Lower lobe of right lung (tissue), 2 donors: Measurements from ENCODE around the gene SLC9A2. TPM values are rescaled to one million over a fixed set of nuclear protein-coding genes. Genes with fewer than 3 reads are reported as not detected.

Source experiments
- ATAC-seq, 2 donors: fragments of 200-7000 bp; cut with Tn5 transposase; one replicate each; pipeline ENCODE4 v1.9.1; 2020 to 2022; ENCODE audit warnings: mild to moderate bottlenecking in 2 of 2, moderate library complexity in 2 of 2
- DNase-seq: peaks from one replicate; pipeline ENCODE4 v3.0.0-alpha.2; 2020
- H3K27ac ChIP-seq: fragments of 200-600 bp; one replicate; pipeline ENCODE4 v1.8.0; 2022
- H3K27me3 ChIP-seq: fragments of 200-600 bp; one replicate; pipeline ENCODE4 v1.8.0; 2022; ENCODE audit warnings: low read depth
- H3K36me3 ChIP-seq: fragments of 200-600 bp; one replicate; pipeline ENCODE4 v1.8.0; 2022; ENCODE audit warnings: mild to moderate bottlenecking
- H3K4me1 ChIP-seq: fragments of 200-600 bp; one replicate; pipeline ENCODE4 v1.8.0; 2022
- H3K4me3 ChIP-seq: fragments of 200-600 bp; one replicate; pipeline ENCODE4 v1.8.0; 2022; ENCODE audit warnings: mild to moderate bottlenecking
- H3K9me3 ChIP-seq: fragments of 200-600 bp; one replicate; pipeline ENCODE4 v1.8.0; 2022
- CTCF ChIP-seq: fragments of 200-600 bp; IDR thresholded peaks from one replicate; pipeline ENCODE4 v1.8.0; 2022; ENCODE audit warnings: antibody characterized with exemption, mild to moderate bottlenecking
- intact Hi-C: fragments of 100-400 bp; cut with DNase I; formaldehyde crosslinking; loops from one replicate; pipeline ENCODE4 v1.11.0; 2022
- total RNA-seq: library from RNA; stranded (reverse); fragmentation: NEBNext Ultra II Directional; extraction: Animal tissue kit (Norgen Biotek cat#: 25700); gene quantifications from one replicate; pipeline ENCODE4 v1.2.1, GENCODE V29; 2021
- donor health status: DM: no; HTN: yes; CAD: no; lungs with severe emphysema.

SLC9A2 gene
- total RNA-seq, 1 donor from 2014 or later, result 0.35 TPM

- no peak for TF ChIP-seq CTCF
- no peaks in the 10 kb centered on the region for H3K27me3 ChIP-seq
- H3K4me1 ChIP-seq, result no peaks in the 10 kb centered on the region
- no peaks in the 10 kb centered on the region for H3K9me3 ChIP-seq
- DNase-seq, result no peak
- H3K36me3 ChIP-seq, result no peaks in the 10 kb centered on the region
- ATAC-seq, result no peak
- no peak overlapping the region for H3K27ac ChIP-seq
- H3K4me3 ChIP-seq, result no peak overlapping the region
- intact Hi-C loops, result no loop called here
These were observed 25.8 kb upstream of the SLC9A2 start for GRCh38 chr2:102593516-102593915.

- no peaks in the 10 kb centered on the region for H3K27me3 ChIP-seq
- no peak overlapping the region for H3K4me3 ChIP-seq
- intact Hi-C loops, result no loop called here
- H3K4me1 ChIP-seq, result no peaks in the 10 kb centered on the region
- no peaks in the 10 kb centered on the region for H3K36me3 ChIP-seq
- H3K27ac ChIP-seq, result no peak overlapping the region
- DNase-seq (no peak), ATAC-seq (no peak)
- H3K9me3 ChIP-seq, result no peaks in the 10 kb centered on the region
- no peak for TF ChIP-seq CTCF
These were observed 24.8 kb upstream of the SLC9A2 start for GRCh38 chr2:102594445-102595016.

- no peaks in the 10 kb centered on the region for H3K27me3 ChIP-seq
- no peak overlapping the region for H3K27ac ChIP-seq
- H3K4me3 ChIP-seq, result no peak overlapping the region
- no peaks in the 10 kb centered on the region for H3K4me1 ChIP-seq
- TF ChIP-seq CTCF, result no peak
- intact Hi-C loops, result no loop called here
- H3K9me3 ChIP-seq, result no peaks in the 10 kb centered on the region
- H3K36me3 ChIP-seq, result no peaks in the 10 kb centered on the region
- DNase-seq (no peak), ATAC-seq (no peak)
These were observed 21.6 kb upstream of the SLC9A2 start for GRCh38 chr2:102597788-102598187.

DNA sequence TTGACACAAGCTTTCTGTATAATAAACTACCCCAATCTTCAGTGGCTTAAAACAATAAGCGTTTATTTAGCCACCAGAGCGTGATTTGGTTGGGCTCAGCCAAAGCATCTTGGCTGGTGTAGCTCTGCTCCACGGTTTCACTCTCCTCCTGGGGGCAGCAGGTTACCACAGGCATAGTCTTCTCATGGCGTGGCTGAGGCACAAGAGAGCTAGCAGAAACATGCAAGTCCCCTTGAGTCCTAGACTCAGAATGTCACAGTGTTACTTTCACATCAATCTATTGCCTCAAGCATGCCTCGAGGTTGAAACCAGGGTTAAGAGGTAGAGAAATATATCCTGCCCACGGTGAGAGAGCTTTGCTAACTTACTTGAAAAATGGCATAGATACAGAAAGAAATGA, 19.9 kb upstream of the SLC9A2 start:
- no peaks in the 10 kb centered on the region for H3K4me1 ChIP-seq
- DNase-seq, result no peak
- no peak overlapping the region for H3K27ac ChIP-seq
- H3K36me3 ChIP-seq, result no peaks in the 10 kb centered on the region
- no peaks in the 10 kb centered on the region for H3K9me3 ChIP-seq
- H3K27me3 ChIP-seq, result no peaks in the 10 kb centered on the region
- TF ChIP-seq CTCF, result no peak
- ATAC-seq, result no peak
- no peak overlapping the region for H3K4me3 ChIP-seq
- intact Hi-C loops, result no loop called here

DNA sequence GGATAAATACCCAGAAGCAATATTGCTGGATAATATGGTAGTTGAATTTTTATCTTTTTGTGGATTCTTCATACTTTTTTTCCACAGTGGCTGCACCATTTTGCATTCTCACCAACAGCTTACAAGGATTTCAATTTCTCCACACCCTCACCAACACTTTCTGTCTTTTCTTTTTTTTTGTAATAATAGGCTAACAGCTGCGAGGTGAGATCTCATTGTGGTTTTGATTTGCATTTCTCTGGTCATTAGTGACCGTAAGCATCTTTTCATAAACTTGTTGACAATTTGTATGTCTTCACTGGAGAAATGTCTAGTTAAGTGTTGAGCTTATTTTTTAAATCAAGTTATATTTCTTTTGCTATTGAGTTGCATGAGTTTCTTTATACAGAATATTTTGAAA, 17.6 kb upstream of the SLC9A2 start:
- Histone ChIP-seq H3K4me1 (no peaks in the 10 kb centered on the region), H3K27me3 (no peaks in the 10 kb centered on the region), H3K27ac (no peak overlapping the region), H3K4me3 (no peak overlapping the region), H3K9me3 (no peaks in the 10 kb centered on the region), H3K36me3 (no peaks in the 10 kb centered on the region)
- no peak for TF ChIP-seq CTCF
- DNase-seq, result no peak
- no peak for ATAC-seq
- intact Hi-C loops, result no loop called here

GRCh38 chr2:102603904-102604303, 15.4 kb upstream of the SLC9A2 start:
- no peak for TF ChIP-seq CTCF
- H3K9me3 ChIP-seq, result no peaks in the 10 kb centered on the region
- no peak overlapping the region for H3K27ac ChIP-seq
- DNase-seq (no peak), ATAC-seq (peak; percentile 77 to 82)
- no peaks in the 10 kb centered on the region for H3K36me3 ChIP-seq
- H3K4me1 ChIP-seq, result no peaks in the 10 kb centered on the region
- no peak overlapping the region for H3K4me3 ChIP-seq
- H3K27me3 ChIP-seq, result no peaks in the 10 kb centered on the region
- intact Hi-C loops, result no loop called here
